GM23338 (cell line): ENCODE results near the gene PIAS4. TPM values are rescaled to one million over a fixed set of nuclear protein-coding genes. Genes with fewer than 3 reads are reported as not detected.

Experiments
- ATAC-seq: fragments of 200-7000 bp; cut with Tn5 transposase; 3 replicates; pipeline ENCODE4 v1.9.1; 2020
- DNase-seq: peaks from one replicate; pipeline ENCODE4 v3.0.0-alpha.2; 2015; ENCODE audit warnings: low spot score
- H2AFZ ChIP-seq: fragments of 200-600 bp; sonication (generic); 2 replicates; pipeline ENCODE4 v1.8.0; 2016; ENCODE audit warnings: antibody characterized with exemption, mild to moderate bottlenecking, moderate library complexity
- H3F3A ChIP-seq: fragments of 200-600 bp; sonication (generic); replicated peaks from 2 replicates; pipeline ENCODE4 v1.8.0; 2017; ENCODE audit warnings: antibody characterized with exemption, mixed run types, low read depth
- H3K27ac ChIP-seq: fragments of 200-600 bp; sonication (generic); 2 replicates; pipeline ENCODE4 v1.6.1; 2016; ENCODE audit warnings: low read depth
- H3K27me3 ChIP-seq: fragments of 200-600 bp; sonication (generic); 2 replicates; pipeline ENCODE4 v1.8.0; 2016; ENCODE audit warnings: mild to moderate bottlenecking, mixed run types, moderate library complexity; ENCODE audit not compliant: insufficient read depth
- H3K36me3 ChIP-seq: fragments of 200-600 bp; sonication (generic); 2 replicates; pipeline ENCODE4 v1.8.0; 2016; ENCODE audit warnings: mild to moderate bottlenecking; ENCODE audit not compliant: insufficient read depth
- H3K4me1 ChIP-seq: fragments of 200-600 bp; sonication (generic); 2 replicates; pipeline ENCODE4 v1.8.0; 2016; ENCODE audit warnings: mild to moderate bottlenecking, moderate library complexity; ENCODE audit not compliant: insufficient read depth
- H3K4me2 ChIP-seq: fragments of 200-600 bp; sonication (generic); 2 replicates; pipeline ENCODE4 v1.7.1; 2017; ENCODE audit warnings: mixed run types
- H3K4me3 ChIP-seq: fragments of 200-600 bp; sonication (generic); 2 replicates; pipeline ENCODE4 v1.6.1; 2016; ENCODE audit warnings: mixed run types
- H3K79me2 ChIP-seq: fragments of 200-600 bp; sonication (generic); replicated peaks from 2 replicates; pipeline ENCODE4 v1.8.0; 2017; ENCODE audit warnings: mild to moderate bottlenecking; ENCODE audit not compliant: insufficient read depth
- H3K9me2 ChIP-seq: fragments of 200-600 bp; sonication (generic); 2 replicates; pipeline ENCODE4 v1.8.0; 2017; ENCODE audit not compliant: insufficient read depth
- H4K20me1 ChIP-seq: fragments of 200-600 bp; sonication (generic); replicated peaks from 2 replicates; pipeline ENCODE4 v1.8.0; 2017; ENCODE audit warnings: mild to moderate bottlenecking; ENCODE audit not compliant: insufficient read depth
- H3K27ac Mint-ChIP-seq: 2 replicates; pipeline ENCODE4 v1.8.0; 2020; ENCODE audit warnings: inconsistent platforms, mild to moderate bottlenecking, moderate library complexity, mixed read lengths
- H3K27me3 Mint-ChIP-seq: 3 replicates; pipeline ENCODE4 v1.8.0; 2022; ENCODE audit warnings: low read depth, mild to moderate bottlenecking, moderate library complexity, mixed read lengths, inconsistent platforms; ENCODE audit not compliant: insufficient read depth, poor library complexity
- H3K36me3 Mint-ChIP-seq: 3 replicates; pipeline ENCODE4 v1.8.0; 2021; ENCODE audit warnings: low read depth, mild to moderate bottlenecking, inconsistent platforms, moderate library complexity, mixed read lengths
- H3K4me1 Mint-ChIP-seq: 3 replicates; pipeline ENCODE4 v1.8.0; 2020; ENCODE audit warnings: mild to moderate bottlenecking, inconsistent platforms, mixed read lengths
- H3K4me3 Mint-ChIP-seq: 3 replicates; pipeline ENCODE4 v1.8.0; 2021; ENCODE audit warnings: moderate library complexity, mild to moderate bottlenecking, inconsistent platforms, mixed read lengths
- H3K9me3 Mint-ChIP-seq: 3 replicates; pipeline ENCODE4 v1.8.0; 2020; ENCODE audit warnings: moderate library complexity, mild to moderate bottlenecking, inconsistent platforms, mixed read lengths
- CREB1 ChIP-seq: fragments of 250-450 bp; sonication (Bioruptor Pico); IDR thresholded peaks from 2 replicates; pipeline ENCODE4 v1.5.0; 2020; ENCODE audit warnings: low read depth, mild to moderate bottlenecking, moderate library complexity
- JUNB ChIP-seq: IDR thresholded peaks from one replicate; pipeline ENCODE4 v1.6.1; 2016; ENCODE audit warnings: antibody characterized with exemption; ENCODE audit not compliant: unreplicated experiment
- polyA plus RNA-seq: library from polyadenylated mRNA; unstranded; fragments of >200 nt; fragmentation: Nextera tagmentation; extraction: Ambion mirVana; gene quantifications from 2 replicates; pipeline ENCODE4 v1.2.1, GENCODE V29; 2016
- total RNA-seq: library from RNA; depleted of rRNA; stranded (reverse); fragments of >200 nt; shearing (Covaris generic); gene quantifications from 2 replicates; pipeline ENCODE4 v1.2.3, GENCODE V29; 2014
- TF ChIP-seq, protein P1 (sequence below): fragments of 250-450 bp; sonication (Bioruptor Pico); IDR thresholded peaks from 2 replicates; pipeline ENCODE4 v1.5.0; 2020; ENCODE audit warnings: mild to moderate bottlenecking, moderate library complexity
- TF ChIP-seq, protein P2 (sequence below): IDR thresholded peaks from 2 replicates; pipeline ENCODE4 v1.6.1; 2016; ENCODE audit warnings: antibody characterized with exemption

Gene PIAS4
- total and polyA plus RNA-seq, 2 experiments from 2014 or later, result 17.0 to 48.4 TPM

DNA sequence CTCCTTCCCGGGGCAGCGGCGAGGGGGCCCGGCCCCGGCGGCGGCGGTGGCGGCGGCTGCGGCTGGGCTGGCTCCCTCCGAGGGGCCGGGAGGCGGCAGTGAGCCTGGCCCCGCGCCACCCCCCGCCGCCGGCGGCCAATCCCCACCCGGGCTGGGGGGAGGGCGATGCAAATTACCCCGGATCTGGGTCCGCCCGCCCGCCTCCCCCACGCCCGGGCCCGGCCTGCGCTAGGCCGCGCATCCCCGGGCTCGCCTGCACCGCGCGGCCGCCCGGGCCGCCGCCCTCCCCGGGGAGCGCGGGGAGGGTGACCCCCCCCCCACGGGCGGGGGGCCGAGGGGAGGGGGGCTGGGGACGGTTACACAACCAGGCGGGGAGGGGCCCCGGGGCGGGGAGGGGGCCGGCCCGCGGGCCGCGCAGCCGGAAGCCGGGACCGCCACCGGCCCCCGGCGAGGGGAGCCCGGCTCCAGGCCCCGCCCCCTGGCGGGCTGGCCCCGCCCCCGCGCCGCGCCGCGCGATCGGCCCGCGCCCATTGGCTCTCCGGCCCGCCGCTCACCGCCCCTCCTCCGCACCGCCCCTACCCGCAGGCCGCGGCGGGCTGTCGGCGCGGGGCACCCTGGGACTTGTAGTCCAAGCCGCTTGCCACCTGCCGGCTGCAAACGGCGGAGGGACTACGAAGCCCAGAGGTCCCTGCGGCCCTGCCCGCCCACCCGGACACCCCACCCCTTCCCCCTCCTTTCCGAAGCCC, 58.1 kb downstream of the PIAS4 start:
- Histone ChIP-seq H4K20me1 (peaks cover 29% of the 10 kb centered on the region), H2AFZ (no peak overlapping the region), H3K4me3 (no peak overlapping the region), H3K27ac (no peak overlapping the region), H3K36me3 (no peaks in the 10 kb centered on the region), H3K79me2 (peaks cover 44% of the 10 kb centered on the region), H3F3A (peaks cover 16% of the 10 kb centered on the region), H3K4me1 (peaks cover 22% of the 10 kb centered on the region), H3K27me3 (peaks cover 30% of the 10 kb centered on the region), H3K9me2 (no peaks in the 10 kb centered on the region), H3K4me2 (no peak overlapping the region)
- H3K9me3 Mint-ChIP-seq, result no peaks in the 10 kb centered on the region; the same call in 2 of the 3 replicates
- peak; percentile 54 for ATAC-seq
- peak; percentile 96 for DNase-seq
- H3K36me3 Mint-ChIP-seq, result peaks cover 3% of the 10 kb centered on the region; the same call in 1 of the 3 replicates
- TF ChIP-seq CREB1 (CRISPR knock-in tag), result peak; percentile 46; the same call in 1 of the 2 replicates
- TF ChIP-seq, protein P1, sequence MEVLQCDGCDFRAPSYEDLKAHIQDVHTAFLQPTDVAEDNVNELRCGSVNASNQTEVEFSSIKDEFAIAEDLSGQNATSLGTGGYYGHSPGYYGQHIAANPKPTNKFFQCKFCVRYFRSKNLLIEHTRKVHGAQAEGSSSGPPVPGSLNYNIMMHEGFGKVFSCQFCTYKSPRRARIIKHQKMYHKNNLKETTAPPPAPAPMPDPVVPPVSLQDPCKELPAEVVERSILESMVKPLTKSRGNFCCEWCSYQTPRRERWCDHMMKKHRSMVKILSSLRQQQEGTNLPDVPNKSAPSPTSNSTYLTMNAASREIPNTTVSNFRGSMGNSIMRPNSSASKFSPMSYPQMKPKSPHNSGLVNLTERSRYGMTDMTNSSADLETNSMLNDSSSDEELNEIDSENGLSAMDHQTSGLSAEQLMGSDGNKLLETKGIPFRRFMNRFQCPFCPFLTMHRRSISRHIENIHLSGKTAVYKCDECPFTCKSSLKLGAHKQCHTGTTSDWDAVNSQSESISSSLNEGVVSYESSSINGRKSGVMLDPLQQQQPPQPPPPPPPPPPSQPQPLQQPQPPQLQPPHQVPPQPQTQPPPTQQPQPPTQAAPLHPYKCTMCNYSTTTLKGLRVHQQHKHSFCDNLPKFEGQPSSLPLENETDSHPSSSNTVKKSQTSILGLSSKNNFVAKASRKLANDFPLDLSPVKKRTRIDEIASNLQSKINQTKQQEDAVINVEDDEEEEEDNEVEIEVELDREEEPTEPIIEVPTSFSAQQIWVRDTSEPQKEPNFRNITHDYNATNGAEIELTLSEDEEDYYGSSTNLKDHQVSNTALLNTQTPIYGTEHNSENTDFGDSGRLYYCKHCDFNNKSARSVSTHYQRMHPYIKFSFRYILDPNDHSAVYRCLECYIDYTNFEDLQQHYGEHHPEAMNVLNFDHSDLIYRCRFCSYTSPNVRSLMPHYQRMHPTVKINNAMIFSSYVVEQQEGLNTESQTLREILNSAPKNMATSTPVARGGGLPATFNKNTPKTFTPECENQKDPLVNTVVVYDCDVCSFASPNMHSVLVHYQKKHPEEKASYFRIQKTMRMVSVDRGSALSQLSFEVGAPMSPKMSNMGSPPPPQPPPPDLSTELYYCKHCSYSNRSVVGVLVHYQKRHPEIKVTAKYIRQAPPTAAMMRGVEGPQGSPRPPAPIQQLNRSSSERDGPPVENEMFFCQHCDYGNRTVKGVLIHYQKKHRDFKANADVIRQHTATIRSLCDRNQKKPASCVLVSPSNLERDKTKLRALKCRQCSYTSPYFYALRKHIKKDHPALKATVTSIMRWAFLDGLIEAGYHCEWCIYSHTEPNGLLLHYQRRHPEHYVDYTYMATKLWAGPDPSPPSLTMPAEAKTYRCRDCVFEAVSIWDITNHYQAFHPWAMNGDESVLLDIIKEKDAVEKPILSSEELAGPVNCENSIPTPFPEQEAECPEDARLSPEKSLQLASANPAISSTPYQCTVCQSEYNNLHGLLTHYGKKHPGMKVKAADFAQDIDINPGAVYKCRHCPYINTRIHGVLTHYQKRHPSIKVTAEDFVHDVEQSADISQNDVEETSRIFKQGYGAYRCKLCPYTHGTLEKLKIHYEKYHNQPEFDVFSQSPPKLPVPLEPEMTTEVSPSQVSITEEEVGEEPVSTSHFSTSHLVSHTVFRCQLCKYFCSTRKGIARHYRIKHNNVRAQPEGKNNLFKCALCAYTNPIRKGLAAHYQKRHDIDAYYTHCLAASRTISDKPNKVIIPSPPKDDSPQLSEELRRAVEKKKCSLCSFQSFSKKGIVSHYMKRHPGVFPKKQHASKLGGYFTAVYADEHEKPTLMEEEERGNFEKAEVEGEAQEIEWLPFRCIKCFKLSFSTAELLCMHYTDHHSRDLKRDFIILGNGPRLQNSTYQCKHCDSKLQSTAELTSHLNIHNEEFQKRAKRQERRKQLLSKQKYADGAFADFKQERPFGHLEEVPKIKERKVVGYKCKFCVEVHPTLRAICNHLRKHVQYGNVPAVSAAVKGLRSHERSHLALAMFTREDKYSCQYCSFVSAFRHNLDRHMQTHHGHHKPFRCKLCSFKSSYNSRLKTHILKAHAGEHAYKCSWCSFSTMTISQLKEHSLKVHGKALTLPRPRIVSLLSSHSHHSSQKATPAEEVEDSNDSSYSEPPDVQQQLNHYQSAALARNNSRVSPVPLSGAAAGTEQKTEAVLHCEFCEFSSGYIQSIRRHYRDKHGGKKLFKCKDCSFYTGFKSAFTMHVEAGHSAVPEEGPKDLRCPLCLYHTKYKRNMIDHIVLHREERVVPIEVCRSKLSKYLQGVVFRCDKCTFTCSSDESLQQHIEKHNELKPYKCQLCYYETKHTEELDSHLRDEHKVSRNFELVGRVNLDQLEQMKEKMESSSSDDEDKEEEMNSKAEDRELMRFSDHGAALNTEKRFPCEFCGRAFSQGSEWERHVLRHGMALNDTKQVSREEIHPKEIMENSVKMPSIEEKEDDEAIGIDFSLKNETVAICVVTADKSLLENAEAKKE (CRISPR knock-in tag), result no peak
- TF ChIP-seq, protein P2, sequence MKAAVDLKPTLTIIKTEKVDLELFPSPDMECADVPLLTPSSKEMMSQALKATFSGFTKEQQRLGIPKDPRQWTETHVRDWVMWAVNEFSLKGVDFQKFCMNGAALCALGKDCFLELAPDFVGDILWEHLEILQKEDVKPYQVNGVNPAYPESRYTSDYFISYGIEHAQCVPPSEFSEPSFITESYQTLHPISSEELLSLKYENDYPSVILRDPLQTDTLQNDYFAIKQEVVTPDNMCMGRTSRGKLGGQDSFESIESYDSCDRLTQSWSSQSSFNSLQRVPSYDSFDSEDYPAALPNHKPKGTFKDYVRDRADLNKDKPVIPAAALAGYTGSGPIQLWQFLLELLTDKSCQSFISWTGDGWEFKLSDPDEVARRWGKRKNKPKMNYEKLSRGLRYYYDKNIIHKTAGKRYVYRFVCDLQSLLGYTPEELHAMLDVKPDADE, result peak; percentile 62
- no peak for TF ChIP-seq JUNB
- peaks cover 28% of the 10 kb centered on the region for H3K27me3 Mint-ChIP-seq
- H3K4me1 Mint-ChIP-seq, result peaks cover 10% of the 10 kb centered on the region
- H3K27ac Mint-ChIP-seq, result no peak overlapping the region
- peak overlapping the region; percentile 59; the same call in 2 of the 3 replicates for H3K4me3 Mint-ChIP-seq
